ENCODE measurements around the gene PAEP.

GRCh38 chr9:135516132-135516860 is 45.3 kb upstream of the PAEP start:
- TF ChIP-seq POLR2AphosphoS5 (IDR thresholded peaks at IDR 0.05) (no peak), CTCF (IDR thresholded peaks at IDR 0.05) (no peak)
